ENCODE data around the gene SMIM23.

Gene SMIM23

GRCh38 chr5:171785517-171785916 is at the start of gene SMIM23:
SMIM23 (plus strand) TSS chr5:171785817; CDS start chr5:171785872, 55 bp downstream.
- DNase-seq (ENCODE audit: low read depth in 2 of 3, low spot score in 2 of 3): no peak

- no peak for DNase-seq (ENCODE audit: low read depth in 2 of 3, low spot score in 2 of 3)
Observed at GRCh38 chr5:171736976-171737891, 48.4 kb upstream of the SMIM23 start.

- DNase-seq (ENCODE audit: low read depth in 2 of 3, low spot score in 2 of 3): no peak
Observed at GRCh38 chr5:171738501-171738900, 47.1 kb upstream of the SMIM23 start.

GRCh38 chr5:171739271-171739670 is 46.3 kb upstream of the SMIM23 start:
- DNase-seq (ENCODE audit: low read depth in 2 of 3, low spot score in 2 of 3): no peak

GRCh38 chr5:171743436-171744076 is 42.1 kb upstream of the SMIM23 start:
- no peak for DNase-seq (ENCODE audit: low read depth in 2 of 3, low spot score in 2 of 3)

GRCh38 chr5:171744264-171744663 is 41.4 kb upstream of the SMIM23 start:
- DNase-seq (ENCODE audit: low read depth in 2 of 3, low spot score in 2 of 3): no peak

- DNase-seq (ENCODE audit: low read depth in 2 of 3, low spot score in 2 of 3): no peak
Observed at GRCh38 chr5:171744882-171745281, 40.7 kb upstream of the SMIM23 start.

GRCh38 chr5:171745602-171746001 is 40.0 kb upstream of the SMIM23 start:
- DNase-seq (ENCODE audit: low read depth in 2 of 3, low spot score in 2 of 3): no peak

GRCh38 chr5:171747061-171747859 is 38.4 kb upstream of the SMIM23 start:
- no peak for DNase-seq (ENCODE audit: low read depth in 2 of 3, low spot score in 2 of 3)

- no peak for DNase-seq (ENCODE audit: low read depth in 2 of 3, low spot score in 2 of 3)
Observed at GRCh38 chr5:171748720-171749119, 36.9 kb upstream of the SMIM23 start.

- no peak for DNase-seq (ENCODE audit: low read depth in 2 of 3, low spot score in 2 of 3)
Observed at GRCh38 chr5:171749365-171749764, 36.3 kb upstream of the SMIM23 start.

- DNase-seq (ENCODE audit: low read depth in 2 of 3, low spot score in 2 of 3): no peak
Observed at GRCh38 chr5:171750311-171750788, 35.3 kb upstream of the SMIM23 start.

- DNase-seq (ENCODE audit: low read depth in 2 of 3, low spot score in 2 of 3): no peak
Observed at GRCh38 chr5:171755354-171755821, 30.2 kb upstream of the SMIM23 start.

GRCh38 chr5:171757853-171758535 is 27.6 kb upstream of the SMIM23 start:
- no peak for DNase-seq (ENCODE audit: low read depth in 2 of 3, low spot score in 2 of 3)

GRCh38 chr5:171759777-171760176 is 25.8 kb upstream of the SMIM23 start:
- DNase-seq (ENCODE audit: low read depth in 2 of 3, low spot score in 2 of 3): no peak

- DNase-seq (ENCODE audit: low read depth in 2 of 3, low spot score in 2 of 3): no peak
Observed at GRCh38 chr5:171762021-171762608, 23.5 kb upstream of the SMIM23 start.

GRCh38 chr5:171762903-171763302 is 22.7 kb upstream of the SMIM23 start:
- DNase-seq (ENCODE audit: low read depth in 2 of 3, low spot score in 2 of 3): no peak

- no peak for DNase-seq (ENCODE audit: low read depth in 2 of 3, low spot score in 2 of 3)
Observed at GRCh38 chr5:171764265-171764664, 21.4 kb upstream of the SMIM23 start.

GRCh38 chr5:171766875-171767274 is 18.7 kb upstream of the SMIM23 start:
- DNase-seq (ENCODE audit: low read depth in 2 of 3, low spot score in 2 of 3): no peak

GRCh38 chr5:171770153-171770552 is 15.5 kb upstream of the SMIM23 start:
- DNase-seq (ENCODE audit: low read depth in 2 of 3, low spot score in 2 of 3): no peak

Data from activated CD8-positive, alpha-beta memory T cell treated with anti-CD3 and anti-CD28 coated beads for 48 hours (primary cell).